NCI-H2107 treated with DMSO at 0.1 percent for 48 hours (cell line): ENCODE results near the gene KCNC3.

Experiments
- DNase-seq: peaks from one replicate; lab custom pipeline; 2025; ENCODE audit not compliant: unreplicated experiment; lab: John Stamatoyannopoulos, UW

KCNC3 gene

GRCh38 chr19:50280074-50280473 is 49.1 kb downstream of the KCNC3 start:
- no peak for DNase-seq

GRCh38 chr19:50277966-50278580 is 51.1 kb downstream of the KCNC3 start:
- DNase-seq, result no peak

GRCh38 chr19:50276370-50277063 is 52.7 kb downstream of the KCNC3 start:
- DNase-seq, result no peak

GRCh38 chr19:50275577-50276368 is 53.4 kb downstream of the KCNC3 start:
- no peak for DNase-seq

GRCh38 chr19:50273821-50274220 is 55.4 kb downstream of the KCNC3 start:
- DNase-seq, result no peak

- no peak for DNase-seq
These were observed 56.8 kb downstream of the KCNC3 start for GRCh38 chr19:50272263-50272897.

GRCh38 chr19:50269653-50270052 is 59.5 kb downstream of the KCNC3 start:
- no peak for DNase-seq

- DNase-seq, result no peak
These were observed 60.7 kb downstream of the KCNC3 start for GRCh38 chr19:50268501-50268900.

GRCh38 chr19:50268041-50268440 is 61.1 kb downstream of the KCNC3 start:
- DNase-seq, result no peak

- no peak for DNase-seq
These were observed 62.3 kb downstream of the KCNC3 start for GRCh38 chr19:50266896-50267295.

- no peak for DNase-seq
These were observed 63.1 kb downstream of the KCNC3 start for GRCh38 chr19:50266041-50266440.

- DNase-seq, result no peak
These were observed 64.5 kb downstream of the KCNC3 start for GRCh38 chr19:50264483-50265186.

- DNase-seq, result no peak
These were observed 66.0 kb downstream of the KCNC3 start for GRCh38 chr19:50263176-50263575.
